HG02642 (cell line): ENCODE results near the gene CHAC1.

Experiments
- ATAC-seq: cut with Tn5 transposase; IDR thresholded peaks from one replicate; pipeline ENCODE4 v1.9.1; 2021; ENCODE audit warnings: mild to moderate bottlenecking; ENCODE audit not compliant: unreplicated experiment, poor library complexity

CHAC1 gene

DNA sequence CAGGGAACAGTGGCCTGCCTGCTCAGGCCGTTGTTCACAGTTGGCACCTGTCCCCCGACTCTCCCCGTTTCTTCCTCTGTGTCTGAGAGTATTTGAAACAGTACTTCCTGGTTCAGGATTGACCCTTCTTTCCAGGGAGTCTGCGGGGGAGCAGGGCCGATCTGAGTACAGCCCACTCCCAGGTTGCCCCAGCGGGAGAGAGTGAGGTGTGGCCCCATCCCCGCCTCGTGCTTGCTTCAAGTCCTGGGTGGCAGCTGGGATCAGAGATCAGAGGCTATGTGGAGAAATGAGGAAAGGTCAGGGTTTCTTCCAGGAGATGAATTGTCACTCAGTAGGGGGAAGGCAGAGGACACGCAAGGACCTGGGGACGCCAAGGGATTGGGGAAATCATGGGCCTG lies 30.7 kb upstream of the CHAC1 start:
- ATAC-seq, result no peak

DNA sequence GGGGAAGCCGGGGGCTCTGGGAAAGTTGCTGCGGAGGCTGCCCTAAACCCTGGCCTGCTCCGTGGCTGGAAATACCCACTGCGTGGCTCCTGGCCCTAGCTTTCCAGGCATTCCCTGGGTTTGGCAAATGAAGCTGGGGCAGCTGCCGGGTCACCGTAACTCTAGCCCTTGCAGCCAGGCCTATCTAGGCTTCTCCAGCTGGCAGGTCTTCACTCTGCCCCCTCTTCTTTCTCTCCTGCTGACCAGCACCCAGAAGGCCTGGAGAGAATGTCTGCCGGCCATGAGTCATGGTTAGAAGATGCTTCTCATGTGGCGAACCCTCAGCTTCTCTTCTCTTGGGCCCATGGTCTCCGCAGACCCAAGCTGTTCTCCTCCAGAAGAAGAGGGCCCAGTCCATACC lies 29.7 kb upstream of the CHAC1 start:
- ATAC-seq, result no peak

DNA sequence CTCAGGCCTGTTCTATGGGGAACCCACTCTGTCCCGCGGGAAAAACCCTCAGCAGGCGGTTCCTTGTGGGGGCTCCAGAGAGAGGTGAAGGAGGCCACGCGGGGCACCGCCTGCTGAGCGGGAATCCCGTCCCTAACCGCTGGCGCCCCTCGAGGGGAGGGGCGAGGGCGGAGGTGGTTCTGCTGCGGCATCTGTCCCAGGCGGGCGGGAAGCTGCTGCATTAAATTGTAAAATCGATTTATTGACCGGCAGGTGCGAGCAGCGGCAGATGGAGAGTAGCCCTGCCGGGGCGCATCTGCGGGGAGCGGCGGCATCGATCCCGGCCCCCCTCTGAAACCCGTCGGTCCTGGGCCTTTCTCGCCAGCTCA lies 27.8 kb upstream of the CHAC1 start:
- no peak for ATAC-seq

DNA sequence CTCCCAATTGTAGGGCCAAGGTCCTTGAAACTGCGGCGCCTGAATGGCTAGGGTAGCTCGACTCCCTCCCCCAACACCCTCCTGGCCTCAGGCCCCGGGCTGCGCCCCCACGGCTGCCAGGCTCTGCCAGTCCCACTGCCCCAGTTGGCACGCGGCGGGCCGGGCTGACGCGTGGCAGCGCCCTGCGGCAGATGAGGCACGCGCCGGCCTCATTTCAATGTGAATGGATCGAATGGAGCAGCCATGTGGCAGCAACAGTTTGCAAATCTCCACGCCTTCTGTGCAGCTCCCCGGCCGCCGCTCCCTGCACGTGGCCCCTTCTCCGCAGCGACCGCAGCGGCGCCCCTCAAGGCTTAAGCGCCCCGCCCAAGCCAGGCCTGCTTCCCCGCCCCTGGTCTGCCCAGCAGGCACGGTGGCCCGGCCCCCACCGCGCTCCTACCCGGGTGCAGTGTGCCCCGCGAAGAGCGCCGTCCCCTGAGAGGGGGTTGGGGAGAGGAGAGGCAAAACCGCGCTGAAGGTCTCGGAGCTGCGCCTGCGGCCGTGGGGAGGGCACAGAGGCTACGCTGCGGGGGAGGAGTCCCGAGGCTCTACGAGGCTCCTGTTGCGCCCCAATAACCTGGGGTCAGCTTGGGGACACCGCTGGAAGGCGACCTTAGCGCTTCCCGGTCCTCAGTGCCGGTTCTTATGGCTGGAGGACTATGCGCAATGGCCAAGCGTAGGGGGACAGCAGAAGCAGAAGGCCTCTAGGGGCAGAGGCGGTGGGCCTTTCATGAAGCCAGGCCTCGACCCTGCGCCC lies 27.2 kb upstream of the CHAC1 start:
- ATAC-seq, result no peak

DNA sequence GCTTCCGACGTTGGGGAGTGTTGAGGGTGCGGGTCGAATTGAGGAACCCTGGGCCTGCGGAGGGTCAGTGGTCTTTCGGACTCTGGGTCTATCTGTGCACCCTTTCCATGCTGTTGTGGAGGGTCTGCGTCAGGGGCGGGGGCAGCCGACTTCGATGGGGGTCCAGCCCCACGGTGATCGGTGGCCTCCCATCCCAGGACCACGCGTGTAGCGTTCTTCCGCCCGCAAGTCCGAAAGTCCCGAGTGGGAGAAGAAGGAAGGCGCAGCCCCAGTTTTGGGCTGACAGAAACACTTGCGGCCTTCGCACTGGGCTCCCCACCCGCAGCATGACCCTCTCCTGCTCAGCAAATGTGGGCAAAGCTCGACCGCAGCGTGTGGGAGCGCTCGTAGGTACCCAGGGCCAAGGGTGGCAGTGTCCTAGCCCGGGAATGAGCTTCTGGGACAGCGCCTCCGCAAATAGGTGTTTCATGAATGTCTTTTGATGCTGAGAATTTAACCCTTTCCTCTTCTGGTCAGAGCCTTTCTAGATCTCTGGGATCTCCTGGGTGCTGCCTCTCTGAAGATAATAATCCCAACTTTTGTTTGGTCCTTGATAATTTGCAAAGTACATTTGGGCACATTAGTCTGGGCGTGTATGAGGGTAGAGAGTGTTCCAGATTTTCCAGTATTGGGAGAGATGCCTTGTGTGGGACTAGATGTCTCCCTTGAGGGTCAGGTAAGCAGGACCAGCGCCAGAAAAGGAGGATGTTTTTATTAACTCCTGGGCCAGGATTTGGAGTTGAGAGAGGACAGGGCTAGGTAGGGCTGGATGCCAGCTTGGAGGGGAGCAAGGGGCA lies 26.4 kb upstream of the CHAC1 start:
- ATAC-seq, result no peak

DNA sequence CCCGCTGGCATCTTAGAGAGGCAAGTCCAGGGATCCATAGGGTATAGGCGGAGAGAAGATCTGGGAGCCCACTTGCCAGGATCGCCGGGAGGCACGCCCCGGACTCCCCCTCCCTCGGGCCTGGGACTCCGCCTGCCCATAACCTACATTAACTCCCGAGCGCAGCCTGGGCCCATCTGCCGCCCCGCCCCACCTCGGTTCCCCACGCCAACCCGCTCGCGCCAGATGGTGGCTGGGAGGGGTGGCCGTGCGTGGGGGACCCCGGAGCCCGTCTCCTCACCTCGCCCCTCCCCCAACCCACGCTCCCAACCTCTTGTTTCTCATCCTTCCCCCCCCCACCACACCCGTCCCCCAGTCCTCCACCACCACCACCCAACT lies 25.8 kb upstream of the CHAC1 start:
- ATAC-seq, result no peak

DNA sequence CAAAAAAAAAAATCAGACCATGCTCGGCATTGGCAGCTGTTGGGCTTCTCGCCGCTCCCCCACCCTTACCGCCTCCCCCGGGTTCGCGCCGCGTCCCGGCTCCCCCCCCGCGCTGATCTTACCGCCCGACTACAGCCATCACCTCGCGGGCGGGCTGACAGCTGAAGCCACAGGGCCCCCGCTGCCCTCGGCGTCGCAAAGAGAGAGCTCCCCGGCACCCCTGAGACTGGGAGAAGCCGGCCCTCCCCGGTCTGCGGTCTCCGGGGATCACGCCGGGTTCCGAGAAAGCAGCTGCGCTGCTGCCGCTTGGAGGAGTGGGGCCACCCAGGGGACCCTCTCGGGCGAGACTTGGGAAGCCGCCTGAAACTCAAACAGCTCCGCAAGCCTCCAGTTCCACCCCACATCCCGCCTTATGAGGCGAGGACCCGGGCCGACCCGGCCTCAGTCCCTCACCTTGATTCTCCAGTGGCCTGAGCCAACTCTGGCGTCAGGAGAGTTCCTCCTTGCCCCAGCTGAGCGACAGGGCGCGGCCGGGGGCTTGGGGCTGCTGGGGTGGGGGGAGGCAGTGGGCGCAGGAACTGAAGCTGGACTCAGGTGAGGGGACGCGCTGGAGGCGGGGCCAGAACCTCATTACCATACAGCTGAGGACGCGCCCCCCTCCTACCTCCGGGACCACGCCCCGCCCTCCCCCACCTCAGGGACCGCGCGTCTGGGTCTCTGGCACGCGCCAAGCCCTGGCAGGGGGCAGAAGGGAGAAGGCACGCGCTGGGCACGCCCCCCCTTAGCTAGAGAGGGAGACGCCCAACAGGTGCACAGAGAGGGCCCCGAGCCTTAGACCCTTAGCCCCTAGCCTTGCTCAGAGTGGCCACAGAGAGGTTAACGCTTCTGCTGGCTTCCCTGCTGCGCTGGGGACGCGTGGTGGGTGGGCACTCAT lies 25.1 kb upstream of the CHAC1 start:
- no peak for ATAC-seq

DNA sequence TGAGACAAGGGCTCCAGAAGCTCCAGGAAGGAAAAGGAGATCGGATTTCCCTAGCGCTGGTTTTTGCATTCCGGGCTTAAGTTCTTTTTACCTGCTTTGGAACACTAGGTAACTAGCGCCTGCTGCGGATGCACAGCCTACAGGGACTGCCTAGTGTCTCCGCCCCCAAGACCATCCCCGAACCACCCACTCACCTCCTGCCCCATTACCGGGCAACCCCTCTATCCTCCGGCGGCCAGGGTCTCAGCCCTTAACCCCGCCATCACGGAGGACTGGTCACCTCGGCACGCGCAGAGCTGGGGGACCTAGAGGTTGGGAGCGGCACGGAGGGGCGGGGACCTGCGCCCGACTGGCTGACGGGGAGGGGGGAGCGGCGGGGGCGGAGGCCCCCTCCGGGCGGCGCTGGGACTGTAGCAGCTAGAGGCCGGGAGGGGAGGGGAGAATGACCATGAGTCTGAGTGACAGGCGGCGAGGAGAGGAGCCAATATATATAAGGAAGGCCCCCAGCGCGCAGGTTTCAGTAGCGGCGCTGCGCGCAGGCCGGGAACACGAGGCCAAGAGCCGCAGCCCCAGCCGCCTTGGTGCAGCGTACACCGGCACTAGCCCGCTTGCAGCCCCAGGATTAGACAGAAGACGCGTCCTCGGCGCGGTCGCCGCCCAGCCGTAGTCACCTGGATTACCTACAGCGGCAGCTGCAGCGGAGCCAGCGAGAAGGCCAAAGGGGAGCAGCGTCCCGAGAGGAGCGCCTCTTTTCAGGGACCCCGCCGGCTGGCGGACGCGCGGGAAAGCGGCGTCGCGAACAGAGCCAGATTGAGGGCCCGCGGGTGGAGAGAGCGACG lies 24.2 kb upstream of the CHAC1 start, which contains the start of gene DLL4:
DLL4 (plus strand) TSS at position 520 of the 839 bp plus-strand sequence. CDS start 329 bp downstream, outside the sequence.
- ATAC-seq, result no peak

DNA sequence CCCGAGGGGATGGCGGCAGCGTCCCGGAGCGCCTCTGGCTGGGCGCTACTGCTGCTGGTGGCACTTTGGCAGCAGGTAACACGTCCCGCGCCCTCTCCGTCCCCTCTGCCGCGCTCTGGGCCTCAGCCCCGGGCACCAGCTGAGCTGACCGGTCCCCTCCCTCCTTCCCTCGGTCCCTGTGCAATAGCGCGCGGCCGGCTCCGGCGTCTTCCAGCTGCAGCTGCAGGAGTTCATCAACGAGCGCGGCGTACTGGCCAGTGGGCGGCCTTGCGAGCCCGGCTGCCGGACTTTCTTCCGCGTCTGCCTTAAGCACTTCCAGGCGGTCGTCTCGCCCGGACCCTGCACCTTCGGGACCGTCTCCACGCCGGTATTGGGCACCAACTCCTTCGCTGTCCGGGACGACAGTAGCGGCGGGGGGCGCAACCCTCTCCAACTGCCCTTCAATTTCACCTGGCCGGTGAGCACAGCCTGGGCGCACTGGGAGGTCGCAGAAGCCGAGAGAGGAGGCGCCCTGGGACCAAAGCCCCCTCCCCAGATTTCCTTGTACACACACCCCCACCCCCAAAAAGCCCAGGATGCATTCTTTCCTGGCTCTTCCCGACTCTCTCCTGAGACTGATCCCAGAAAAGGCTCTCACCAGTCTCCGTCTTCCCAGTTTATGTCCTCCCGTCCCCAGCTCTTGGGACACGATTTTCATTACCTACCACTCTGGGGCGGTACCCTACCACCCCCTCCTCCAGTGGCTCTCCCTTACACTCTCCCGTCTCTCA lies 23.4 kb upstream of the CHAC1 start:
- ATAC-seq, result no peak

DNA sequence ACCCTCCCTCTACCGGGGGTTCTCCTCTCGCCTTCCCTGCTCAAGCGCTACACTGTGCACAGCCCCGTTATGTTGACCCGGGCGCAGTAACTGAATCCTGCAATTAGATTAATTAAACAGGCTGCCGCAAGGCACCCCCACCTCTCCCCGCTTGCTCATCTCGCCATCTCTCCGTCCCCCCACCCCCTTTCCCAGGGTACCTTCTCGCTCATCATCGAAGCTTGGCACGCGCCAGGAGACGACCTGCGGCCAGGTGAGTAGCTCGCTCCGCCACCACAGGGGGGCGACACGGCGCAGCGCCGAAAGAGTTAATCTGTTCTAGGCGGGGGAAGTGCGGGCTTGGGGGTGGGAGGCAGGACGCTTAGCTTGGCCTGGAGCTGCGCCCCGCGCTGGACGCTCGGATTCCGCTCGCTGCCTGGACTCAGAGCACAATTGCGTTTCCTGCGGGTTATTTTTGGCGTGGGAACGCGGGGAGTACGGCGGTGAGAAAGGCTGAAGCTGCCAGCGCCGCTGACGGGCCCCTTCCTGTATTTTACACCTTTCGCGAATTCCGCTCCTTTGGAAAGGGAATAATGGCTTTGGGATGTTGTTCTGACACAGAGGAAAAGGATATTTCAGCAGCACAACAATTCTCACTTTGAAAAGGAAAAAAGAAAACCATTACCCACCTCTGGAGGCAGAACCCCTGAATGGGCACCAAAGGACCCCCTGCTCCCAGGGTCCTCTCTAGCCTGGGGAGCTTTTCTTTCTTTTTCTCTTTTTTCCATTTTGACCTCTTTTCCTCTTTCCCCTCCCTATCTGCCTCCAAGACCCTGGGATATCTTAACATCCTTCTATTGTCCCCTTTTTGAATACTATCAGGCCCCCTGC lies 22.6 kb upstream of the CHAC1 start:
- no peak for ATAC-seq

DNA sequence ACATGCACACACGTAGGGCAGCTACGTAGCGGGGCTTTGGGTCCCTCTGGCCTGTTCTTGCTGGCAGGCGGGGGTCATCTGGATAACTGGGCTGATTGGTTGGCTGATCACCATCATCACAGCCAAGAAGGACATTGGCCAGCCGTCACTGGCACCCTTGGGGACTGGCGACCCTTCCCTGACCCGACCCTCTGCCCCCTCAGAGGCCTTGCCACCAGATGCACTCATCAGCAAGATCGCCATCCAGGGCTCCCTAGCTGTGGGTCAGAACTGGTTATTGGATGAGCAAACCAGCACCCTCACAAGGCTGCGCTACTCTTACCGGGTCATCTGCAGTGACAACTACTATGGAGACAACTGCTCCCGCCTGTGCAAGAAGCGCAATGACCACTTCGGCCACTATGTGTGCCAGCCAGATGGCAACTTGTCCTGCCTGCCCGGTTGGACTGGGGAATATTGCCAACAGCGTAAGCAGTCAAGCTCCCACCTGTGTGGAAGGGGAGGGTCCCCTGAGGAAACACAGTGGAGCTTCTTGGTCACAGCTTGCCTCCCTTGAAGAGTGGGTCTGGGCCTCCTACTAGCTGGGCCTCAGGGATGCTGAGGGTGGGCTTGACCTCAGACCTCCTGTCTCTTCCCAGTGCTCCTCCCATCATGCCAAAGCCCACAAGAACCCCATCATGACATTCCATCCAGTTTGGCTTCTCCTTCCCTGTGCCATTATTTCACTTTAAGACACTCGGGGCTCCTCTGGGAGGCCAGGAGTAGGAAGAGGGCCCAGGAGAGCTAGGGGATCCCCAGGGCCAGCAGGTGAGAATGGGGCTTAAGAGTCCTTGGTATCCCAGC lies 21.8 kb upstream of the CHAC1 start:
- ATAC-seq, result no peak

DNA sequence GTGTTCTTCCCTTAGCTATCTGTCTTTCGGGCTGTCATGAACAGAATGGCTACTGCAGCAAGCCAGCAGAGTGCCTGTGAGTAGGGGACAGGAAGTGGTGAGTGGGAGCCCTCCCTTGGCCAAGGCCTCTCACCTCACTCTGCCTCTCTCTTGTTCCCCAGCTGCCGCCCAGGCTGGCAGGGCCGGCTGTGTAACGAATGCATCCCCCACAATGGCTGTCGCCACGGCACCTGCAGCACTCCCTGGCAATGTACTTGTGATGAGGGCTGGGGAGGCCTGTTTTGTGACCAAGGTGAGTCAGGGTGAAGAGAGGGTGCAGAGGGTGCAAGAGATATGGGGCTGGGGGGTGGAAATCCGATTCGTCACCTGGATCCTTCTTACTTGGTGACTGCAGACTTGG lies 21.1 kb upstream of the CHAC1 start:
- no peak for ATAC-seq

DNA sequence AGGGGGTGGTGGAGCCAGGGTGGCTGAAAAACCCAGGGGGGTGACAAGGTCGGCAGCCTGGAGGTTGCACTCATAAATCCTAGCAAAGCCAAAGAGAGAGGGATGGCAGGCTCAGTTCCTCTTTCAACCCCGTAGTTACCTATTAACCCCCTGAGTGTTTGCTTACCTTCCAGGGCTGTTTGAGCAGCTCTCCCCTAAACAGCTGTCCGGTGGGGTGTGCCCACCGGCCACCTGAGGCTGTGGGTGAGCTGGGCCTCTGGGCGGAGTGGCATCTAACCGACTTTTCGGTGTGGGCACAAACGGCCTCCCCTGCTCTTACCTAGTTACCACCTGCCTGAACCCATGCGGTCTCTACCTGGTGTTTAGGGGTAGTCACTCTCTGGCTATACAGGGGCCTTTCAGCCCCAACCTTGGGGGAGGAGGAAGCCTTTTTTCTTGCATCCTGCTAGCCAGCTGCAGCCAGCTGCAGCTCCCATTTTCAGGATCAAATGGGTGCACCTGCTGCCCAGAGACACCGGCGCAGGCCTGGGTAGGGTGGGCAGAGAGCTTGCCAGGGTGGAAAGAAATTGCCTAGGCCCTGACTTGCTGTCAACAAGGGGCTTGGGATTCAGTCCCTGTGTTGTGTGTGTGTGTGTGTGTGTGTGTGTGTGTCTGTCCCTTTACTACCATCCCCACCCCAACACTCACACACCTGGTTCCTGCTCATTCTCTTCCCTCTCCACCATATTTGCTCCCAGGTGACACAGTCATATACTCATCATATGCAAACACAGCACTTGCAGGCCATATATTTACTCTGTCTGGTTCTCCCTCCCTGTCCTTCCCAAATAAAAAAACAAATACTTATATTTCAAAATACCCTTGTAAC lies 20.4 kb upstream of the CHAC1 start:
- no peak for ATAC-seq

DNA sequence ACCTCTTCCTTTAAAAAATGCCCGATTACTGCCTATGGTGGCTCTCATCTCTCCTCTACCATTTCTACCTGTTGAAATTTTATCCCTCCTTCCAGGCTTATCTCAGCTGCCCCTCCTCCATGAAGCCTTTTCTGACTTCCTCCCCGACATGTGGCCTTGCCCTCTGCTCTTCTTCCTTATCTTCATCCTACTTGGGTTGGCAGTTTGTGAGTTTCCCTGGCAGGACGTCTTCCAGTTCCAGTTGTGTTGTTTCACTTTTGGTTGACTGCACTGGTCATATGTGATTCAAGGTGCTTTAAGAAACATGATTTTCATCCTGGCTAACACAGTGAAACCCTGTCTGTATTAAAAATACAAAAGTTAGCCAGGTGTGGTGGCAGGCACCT lies 19.8 kb upstream of the CHAC1 start:
- no peak for ATAC-seq

DNA sequence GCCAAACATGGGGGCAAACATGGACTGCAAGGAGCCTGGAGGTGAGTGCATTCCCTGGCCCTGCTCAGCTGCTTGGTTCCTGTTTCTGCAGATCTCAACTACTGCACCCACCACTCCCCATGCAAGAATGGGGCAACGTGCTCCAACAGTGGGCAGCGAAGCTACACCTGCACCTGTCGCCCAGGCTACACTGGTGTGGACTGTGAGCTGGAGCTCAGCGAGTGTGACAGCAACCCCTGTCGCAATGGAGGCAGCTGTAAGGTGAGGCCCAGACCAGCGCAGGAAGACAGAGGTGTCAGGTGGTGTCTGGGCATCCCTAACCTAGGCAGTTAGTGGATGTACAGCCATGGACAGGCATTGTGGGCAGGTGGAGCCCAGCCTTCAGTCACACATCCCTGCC lies 18.8 kb upstream of the CHAC1 start:
- ATAC-seq, result no peak

DNA sequence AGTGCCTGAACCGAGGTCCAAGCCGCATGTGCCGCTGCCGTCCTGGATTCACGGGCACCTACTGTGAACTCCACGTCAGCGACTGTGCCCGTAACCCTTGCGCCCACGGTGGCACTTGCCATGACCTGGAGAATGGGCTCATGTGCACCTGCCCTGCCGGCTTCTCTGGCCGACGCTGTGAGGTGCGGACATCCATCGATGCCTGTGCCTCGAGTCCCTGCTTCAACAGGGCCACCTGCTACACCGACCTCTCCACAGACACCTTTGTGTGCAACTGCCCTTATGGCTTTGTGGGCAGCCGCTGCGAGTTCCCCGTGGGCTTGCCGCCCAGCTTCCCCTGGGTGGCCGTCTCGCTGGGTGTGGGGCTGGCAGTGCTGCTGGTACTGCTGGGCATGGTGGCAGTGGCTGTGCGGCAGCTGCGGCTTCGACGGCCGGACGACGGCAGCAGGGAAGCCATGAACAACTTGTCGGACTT lies 17.0 kb upstream of the CHAC1 start:
- no peak for ATAC-seq
